Lower leg skin (tissue), 3 donors: ENCODE measurements around the gene HOXB1.

Experiments used
- POLR2A ChIP-seq, 2 donors: fragments of 450-650 bp; IDR thresholded peaks; one replicate each; pipeline ENCODE4 v1.6.1; 2016 to 2017; ENCODE audit warnings: antibody characterized with exemption in 2 of 2, mild to moderate bottlenecking in 1 of 2, moderate library complexity in 1 of 2
- TF ChIP-seq, protein P1 (sequence below), 3 donors: fragments of 450-650 bp; IDR thresholded peaks; one replicate each; pipeline ENCODE4 v1.5.1; 2016; ENCODE audit warnings: antibody characterized with exemption in 3 of 3, mild to moderate bottlenecking in 3 of 3, moderate library complexity in 2 of 3

GRCh38 chr17:48510761-48511604 is 19.8 kb downstream of the HOXB1 start:
- TF ChIP-seq, protein P1, sequence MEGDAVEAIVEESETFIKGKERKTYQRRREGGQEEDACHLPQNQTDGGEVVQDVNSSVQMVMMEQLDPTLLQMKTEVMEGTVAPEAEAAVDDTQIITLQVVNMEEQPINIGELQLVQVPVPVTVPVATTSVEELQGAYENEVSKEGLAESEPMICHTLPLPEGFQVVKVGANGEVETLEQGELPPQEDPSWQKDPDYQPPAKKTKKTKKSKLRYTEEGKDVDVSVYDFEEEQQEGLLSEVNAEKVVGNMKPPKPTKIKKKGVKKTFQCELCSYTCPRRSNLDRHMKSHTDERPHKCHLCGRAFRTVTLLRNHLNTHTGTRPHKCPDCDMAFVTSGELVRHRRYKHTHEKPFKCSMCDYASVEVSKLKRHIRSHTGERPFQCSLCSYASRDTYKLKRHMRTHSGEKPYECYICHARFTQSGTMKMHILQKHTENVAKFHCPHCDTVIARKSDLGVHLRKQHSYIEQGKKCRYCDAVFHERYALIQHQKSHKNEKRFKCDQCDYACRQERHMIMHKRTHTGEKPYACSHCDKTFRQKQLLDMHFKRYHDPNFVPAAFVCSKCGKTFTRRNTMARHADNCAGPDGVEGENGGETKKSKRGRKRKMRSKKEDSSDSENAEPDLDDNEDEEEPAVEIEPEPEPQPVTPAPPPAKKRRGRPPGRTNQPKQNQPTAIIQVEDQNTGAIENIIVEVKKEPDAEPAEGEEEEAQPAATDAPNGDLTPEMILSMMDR (IDR thresholded peaks at IDR 0.05), result no peak
- no peak for TF ChIP-seq POLR2A (IDR thresholded peaks at IDR 0.05)
